HepG2 (cell line): ENCODE results near the gene CA14. TPM values are rescaled to one million over a fixed set of nuclear protein-coding genes. Genes with fewer than 3 reads are reported as not detected.

Source experiments
- ATAC-seq: fragments of 200-7000 bp; cut with Tn5 transposase; 3 replicates; pipeline ENCODE4 v1.9.1; 2020; ENCODE audit warnings: mild to moderate bottlenecking, moderate library complexity
- BruUV-seq: library from RNA; stranded (reverse); fragments of 400-500 nt; replicated peaks from 2 replicates; lab custom pipeline; 2021; lab: Mats Ljungman, UMichigan
- CTCF ChIA-PET: fragments of 300-600 bp; formaldehyde crosslinking; extraction: SDS; loops from one replicate; lab custom pipeline; 2021; ENCODE audit warnings: low total read pairs, inconsistent platforms, low intra/inter-chr PET ratio; lab: Yijun Ruan, JAX
- POLR2A ChIA-PET: fragments of 350-600 bp; sonication (Branson Sonifier 250); formaldehyde crosslinking; loops from one replicate; lab custom pipeline; 2020; ENCODE audit warnings: antibody characterized with exemption, inconsistent platforms; lab: Yijun Ruan, JAX
- DNase-seq: peaks from one replicate; pipeline ENCODE4 v3.0.0-alpha.2; 2015; ENCODE audit warnings: low spot score
- FAIRE-seq: peaks from 3 replicates; lab custom pipeline; 2011; peaks lifted over from hg19 to GRCh38; lab: Jason Lieb, UNC
- H2AFZ ChIP-seq: one replicate; pipeline ENCODE4 v1.6.1; 2011; ENCODE audit warnings: low read length, inconsistent platforms
- H3K27ac ChIP-seq: fragments of 300-600 bp; 3 replicates; pipeline ENCODE4 v1.8.0; 2011; ENCODE audit warnings: mixed run types, mild to moderate bottlenecking, mixed read lengths, low read length, inconsistent platforms; ENCODE audit not compliant: insufficient read depth; ENCODE audit errors: extremely low read length
- H3K27me3 ChIP-seq, 2 experiments: fragments of 200-600 bp in 1 of 2; 2 replicates in 1 of 2; 3 replicates in 1 of 2; pipeline versions ENCODE4 v1.6.0 to v1.8.0; 2011; ENCODE audit warnings: low read length in 2 of 2, mild to moderate bottlenecking in 2 of 2, moderate library complexity in 2 of 2, inconsistent platforms in 1 of 2; ENCODE audit not compliant: insufficient read depth in 2 of 2, control insufficient read depth in 1 of 2
- H3K36me3 ChIP-seq, 2 experiments: fragments of 200-600 bp in 1 of 2; replicated peaks in 1 of 2; 2 replicates in 1 of 2; 3 replicates in 1 of 2; pipeline versions ENCODE4 v1.5.1 to v1.8.0; 2011; ENCODE audit warnings: low read length in 2 of 2, inconsistent platforms in 1 of 2; ENCODE audit not compliant: insufficient read depth in 2 of 2, control insufficient read depth in 1 of 2
- H3K4me1 ChIP-seq: 2 replicates; pipeline ENCODE4 v1.5.1; 2012; ENCODE audit warnings: low read length, inconsistent platforms; ENCODE audit not compliant: insufficient read depth
- H3K4me2 ChIP-seq: 2 replicates; pipeline ENCODE4 v1.6.0; 2011; ENCODE audit warnings: low read depth, low read length, inconsistent platforms
- H3K4me3 ChIP-seq, 3 experiments: fragments of 200-600 bp in 1 of 3; sonication (generic), shearing (Covaris generic) in 1 of 3; replicated peaks in 1 of 3; 2 replicates each; pipeline ENCODE4 v1.5.1; 2011 to 2016; ENCODE audit warnings: low read length in 3 of 3, inconsistent platforms in 2 of 3, low read depth in 2 of 3, mild to moderate bottlenecking in 2 of 3, control low read depth in 1 of 3, mixed read lengths in 1 of 3; ENCODE audit not compliant: insufficient read depth in 1 of 3
- H3K79me2 ChIP-seq: one replicate; pipeline ENCODE4 v1.6.1; 2011; ENCODE audit warnings: low read length, inconsistent platforms; ENCODE audit not compliant: insufficient read depth
- H3K9ac ChIP-seq: 2 replicates; pipeline ENCODE4 v1.6.0; 2011; ENCODE audit warnings: mild to moderate bottlenecking, low read depth, low read length, inconsistent platforms; ENCODE audit not compliant: insufficient read depth
- H3K9me3 ChIP-seq: 2 replicates; pipeline ENCODE4 v1.5.1; 2012; ENCODE audit warnings: mild to moderate bottlenecking, low read length
- H4K20me1 ChIP-seq: 2 replicates; pipeline ENCODE4 v1.6.0; 2011; ENCODE audit warnings: inconsistent platforms, mild to moderate bottlenecking, low read length, moderate library complexity; ENCODE audit not compliant: insufficient read depth
- ATF6 ChIP-seq: sonication (generic); formaldehyde crosslinking; conservative IDR thresholded peaks from 2 replicates; pipeline ENCODE4 v1.4.0; 2020; ENCODE audit warnings: missing genetic modification reagents
- EP300 ChIP-seq, 3 experiments: sonication (generic) in 1 of 3; formaldehyde crosslinking in 1 of 3; IDR thresholded peaks; 2 replicates each; pipeline versions ENCODE4 v1.5.1 to v1.6.1; 2011 to 2020; ENCODE audit warnings: low read depth in 2 of 3, low read length in 2 of 3, borderline replicate concordance in 1 of 3, improper control_type of control experiment in 1 of 3, mild to moderate bottlenecking in 1 of 3, missing genetic modification reagents in 1 of 3, moderate library complexity in 1 of 3
- GATAD2A ChIP-seq: IDR thresholded peaks from 2 replicates; pipeline ENCODE4 v1.6.1; 2016
- POGK ChIP-seq: sonication (generic); formaldehyde crosslinking; conservative IDR thresholded peaks from 2 replicates; pipeline ENCODE4 v1.8.0; 2022; ENCODE audit warnings: mild to moderate bottlenecking, moderate library complexity, missing genetic modification reagents
- PRDM10 ChIP-seq: sonication (generic); formaldehyde crosslinking; IDR thresholded peaks from 2 replicates; pipeline ENCODE4 v1.4.0; 2020; ENCODE audit warnings: low read depth, missing genetic modification reagents
- SIX1 ChIP-seq: sonication (generic); formaldehyde crosslinking; IDR thresholded peaks from 2 replicates; pipeline ENCODE4 v1.4.0; 2020; ENCODE audit warnings: missing genetic modification reagents, borderline replicate concordance
- TCF12 ChIP-seq, 2 experiments: fragments of 450-650 bp in 1 of 2; sonication (generic) in 1 of 2; formaldehyde crosslinking in 1 of 2; IDR thresholded peaks; 2 replicates each; pipeline versions ENCODE4 v1.6.1 to v1.8.0; 2017 to 2022; ENCODE audit warnings: antibody characterized with exemption in 1 of 2, mild to moderate bottlenecking in 1 of 2, missing genetic modification reagents in 1 of 2, moderate library complexity in 1 of 2
- ZNF570 ChIP-seq: sonication (generic); formaldehyde crosslinking; IDR thresholded peaks from 2 replicates; pipeline ENCODE4 v1.4.0; 2020; ENCODE audit warnings: mild to moderate bottlenecking, missing genetic modification reagents, borderline replicate concordance
- ZNF576 ChIP-seq: sonication (generic); formaldehyde crosslinking; IDR thresholded peaks from 2 replicates; pipeline ENCODE4 v1.4.0; 2020; ENCODE audit warnings: mild to moderate bottlenecking, missing genetic modification reagents
- ZNF652 ChIP-seq: IDR thresholded peaks from 2 replicates; pipeline ENCODE4 v1.6.1; 2016; ENCODE audit warnings: low read depth, borderline replicate concordance
- ZNF773 ChIP-seq: sonication (generic); formaldehyde crosslinking; IDR thresholded peaks from 2 replicates; pipeline ENCODE4 v1.4.0; 2020; ENCODE audit warnings: missing genetic modification reagents, borderline replicate concordance
- ZNF850 ChIP-seq: sonication (generic); formaldehyde crosslinking; conservative IDR thresholded peaks from 2 replicates; pipeline ENCODE4 v1.9.0; 2021; ENCODE audit warnings: mild to moderate bottlenecking, missing genetic modification reagents
- ZNF883 ChIP-seq: sonication (generic); formaldehyde crosslinking; IDR thresholded peaks from 2 replicates; pipeline ENCODE4 v1.5.1; 2020; ENCODE audit warnings: mild to moderate bottlenecking, missing genetic modification reagents; ENCODE audit errors: not compliant biosample characterization
- ZSCAN9 ChIP-seq: IDR thresholded peaks from 2 replicates; pipeline ENCODE4 v1.6.1; 2016; ENCODE audit warnings: borderline replicate concordance
- WGBS: methylation state at CpG from one replicate; pipeline ENCODE4 v1.1.6; 2017; ENCODE audit warnings: low lambda C conversion rate; 5-methylcytosine and 5-hydroxymethylcytosine counted together
- in situ Hi-C: cut with HindIII; loops from 2 replicates; pipeline ENCODE4 v1.10.0; 2017; ENCODE audit warnings: low pct_unique_long_range_greater_than_20kb; ENCODE audit not compliant: extremely low pct_ligation_motif_present
- intact Hi-C: fragments of 100-400 bp; cut with micrococcal nuclease; formaldehyde crosslinking; loops from one replicate; pipeline ENCODE4 v1.10.0; 2022; ENCODE audit not compliant: unreplicated experiment
- polyA plus RNA-seq, 8 experiments: library from polyadenylated mRNA; depleted of rRNA in 3 of 8; stranded (reverse) in 7 of 8; unstranded in 1 of 8; fragments of >200 nt; fragmentation: Illumina TruSeq in 4 of 8; extraction: Trizol in 4 of 8; gene quantifications; 2 replicates each; pipeline versions ENCODE4 v1.2.1 to v1.2.3, GENCODE V29; 2011 to 2016; ENCODE audit warnings: low read depth in 4 of 8, missing spikeins in 1 of 8, mixed read lengths in 1 of 8; ENCODE audit not compliant: insufficient read depth in 1 of 8
- total RNA-seq, 5 experiments: library from RNA; depleted of rRNA; stranded (reverse); fragments of >200 nt; fragmentation: Illumina TruSeq; extraction: Trizol; gene quantifications; 2 replicates each; pipeline ENCODE4 v1.2.3, GENCODE V29; 2016; ENCODE audit warnings: low read depth in 1 of 5

Gene CA14
- total and polyA plus RNA-seq, 2 of the 13 experiments (the other 11 are each of a cell fraction or from before 2014, with no cell fraction given): 2.4 to 8.5 TPM

GRCh38 chr1:150288382-150288781 is 30.8 kb downstream of the CA14 start (continued):
- TF ChIP-seq ZNF570: no peak
- no peak for TF ChIP-seq ZSCAN9 (CRISPR knock-in tag)
- TF ChIP-seq ZNF850 (CRISPR knock-in tag): no peak

GRCh38 chr1:150288822-150289221 is 31.2 kb downstream of the CA14 start:
- Histone ChIP-seq H2AFZ (no peak overlapping the region), H3K79me2 (peaks cover 1% of the 10 kb centered on the region), H4K20me1 (no peaks in the 10 kb centered on the region), H3K4me1 (peaks cover 22% of the 10 kb centered on the region), H3K9me3 (no peaks in the 10 kb centered on the region), H3K4me3 (no peak overlapping the region), H3K27me3 (peaks cover 0 to 7% of the 10 kb centered on the region in 2 experiments; a peak in 1 of 5 replicates), H3K27ac (no peak overlapping the region), H3K4me2 (no peak overlapping the region), H3K9ac (no peak overlapping the region), H3K36me3 (no peaks in the 10 kb centered on the region)
- in situ Hi-C loops: no loop called here
- no peak for FAIRE-seq
- no peak for DNase-seq
- no TSS peak for BruUV-seq
- intact Hi-C loops: no loop called here
- ChIA-PET CTCF (no interaction called here), POLR2A (interaction anchor here (0.7 kb wide), 1 partner anchor 29 kb away, joined by 3 read pairs; no protein-coding TSS in a partner anchor)
- 65% methylated on average over 4 of the region's 4 CpGs for WGBS
- ATAC-seq: no peak
- TF ChIP-seq TCF12 (IDR thresholded peaks at IDR 0.05) (no peak), TCF12 (CRISPR knock-in tag; IDR thresholded peaks at IDR 0.05) (no peak), GATAD2A (CRISPR knock-in tag) (no peak), ZNF883 (CRISPR knock-in tag) (no peak), EP300 (IDR thresholded peaks at IDR 0.05; ENCODE audit: low read depth in 2 of 2, low read length in 2 of 2) (no peak), EP300 (CRISPR knock-in tag; IDR thresholded peaks at IDR 0.05; ENCODE audit: borderline replicate concordance) (no peak), ATF6 (CRISPR knock-in tag) (no peak), ZNF576 (CRISPR knock-in tag) (no peak), ZNF652 (CRISPR knock-in tag) (no peak), PRDM10 (CRISPR knock-in tag) (no peak), ZNF773 (CRISPR knock-in tag) (no peak), SIX1 (CRISPR knock-in tag) (no peak), POGK (CRISPR knock-in tag) (no peak)
